SU-DHL-6 (cell line): ENCODE measurements around the gene HSPA12B.

Source experiments
- H2AFZ ChIP-seq: fragments of 200-600 bp; sonication (generic); 2 replicates; pipeline ENCODE4 v1.6.1; 2014; ENCODE audit warnings: low read depth, mild to moderate bottlenecking, moderate library complexity, mixed read lengths, antibody characterized with exemption, low read length; ENCODE audit not compliant: severe bottlenecking
- H3F3A ChIP-seq: fragments of 200-600 bp; shearing (Covaris generic); 2 replicates; pipeline ENCODE4 v1.6.0; 2016; ENCODE audit warnings: antibody characterized with exemption, mild to moderate bottlenecking; ENCODE audit not compliant: insufficient read depth
- H3K27ac ChIP-seq: fragments of 200-600 bp; sonication (generic); 2 replicates; pipeline ENCODE4 v1.5.1; 2016; ENCODE audit warnings: low read depth, mild to moderate bottlenecking, low read length, moderate library complexity, mixed read lengths
- H3K27me3 ChIP-seq: fragments of 200-600 bp; sonication (generic), shearing (Covaris generic); 2 replicates; pipeline ENCODE4 v1.6.0; 2014; ENCODE audit warnings: mild to moderate bottlenecking, low read length
- H3K36me3 ChIP-seq: fragments of 200-600 bp; sonication (generic); 2 replicates; pipeline ENCODE4 v1.6.1; 2014; ENCODE audit warnings: mild to moderate bottlenecking, low read length, mixed read lengths
- H3K4me2 ChIP-seq: fragments of 300-600, 200-600 bp; shearing (Covaris generic), sonication (generic); 2 replicates; pipeline ENCODE4 v1.6.0; 2014; ENCODE audit warnings: low read length, low read depth, mild to moderate bottlenecking; ENCODE audit not compliant: poor library complexity, severe bottlenecking
- H3K4me3 ChIP-seq: fragments of 200-600 bp; sonication (generic); 2 replicates; pipeline ENCODE4 v1.5.1; 2014; ENCODE audit warnings: antibody characterized with exemption, low read length, mild to moderate bottlenecking, mixed read lengths; ENCODE audit not compliant: insufficient read depth, poor library complexity, severe bottlenecking
- H3K79me2 ChIP-seq: fragments of 200-600 bp; sonication (generic); 2 replicates; pipeline ENCODE4 v1.6.1; 2014; ENCODE audit warnings: mild to moderate bottlenecking, low read length, moderate library complexity; ENCODE audit not compliant: insufficient read depth
- H3K9ac ChIP-seq: fragments of 200-600 bp; sonication (generic); 2 replicates; pipeline ENCODE4 v1.7.0; 2014; ENCODE audit warnings: mild to moderate bottlenecking, low read length
- H3K9me2 ChIP-seq: fragments of 200-600 bp; sonication (generic); replicated peaks from 2 replicates; pipeline ENCODE4 v1.6.1; 2014; ENCODE audit warnings: low read length; ENCODE audit not compliant: insufficient read depth
- H3K9me3 ChIP-seq: fragments of 200-600 bp; sonication (generic); 2 replicates; pipeline ENCODE4 v1.6.1; 2014; ENCODE audit warnings: low read length, mixed read lengths; ENCODE audit not compliant: insufficient read depth
- H4K20me1 ChIP-seq: fragments of 200-600 bp; sonication (generic); 2 replicates; pipeline ENCODE4 v1.6.1; 2014; ENCODE audit warnings: low read depth, mild to moderate bottlenecking, antibody characterized with exemption, low read length, moderate library complexity, mixed read lengths
- CTCF ChIP-seq: fragments of 200-600 bp; sonication (generic); IDR thresholded peaks from one replicate; pipeline ENCODE4 v1.5.1; 2017; ENCODE audit warnings: antibody characterized with exemption, mild to moderate bottlenecking, low read length, moderate library complexity; ENCODE audit not compliant: insufficient read depth, poor library complexity, severe bottlenecking
- EZH2phosphoT487 ChIP-seq: fragments of 200-600 bp; sonication (generic), shearing (Covaris generic); conservative IDR thresholded peaks from 2 replicates; pipeline ENCODE4 v1.6.1; 2018; ENCODE audit warnings: mild to moderate bottlenecking, antibody characterized with exemption, low read length, moderate library complexity, mixed read lengths

HSPA12B gene

GRCh38 chr20:3797226-3797545, 64.7 kb downstream of the HSPA12B start:
- H3K27me3 ChIP-seq, result no peaks in the 10 kb centered on the region
- TF ChIP-seq EZH2phosphoT487 (no peak), CTCF (no peak)
- H3K9me3 ChIP-seq, result no peaks in the 10 kb centered on the region
- H2AFZ ChIP-seq, result no peak overlapping the region
- peak overlapping the region; percentile 50 for H3K27ac ChIP-seq
- H3K9me2 ChIP-seq, result no peaks in the 10 kb centered on the region
- no peaks in the 10 kb centered on the region for H3K36me3 ChIP-seq
- peak overlapping the region; percentile 80 for H3K9ac ChIP-seq
- H3K4me2 ChIP-seq, result peak overlapping the region; percentile 92
- peak overlapping the region; percentile 72 for H3K4me3 ChIP-seq
- peaks cover 12% of the 10 kb centered on the region for H3K79me2 ChIP-seq
- H4K20me1 ChIP-seq, result no peaks in the 10 kb centered on the region
- H3F3A ChIP-seq, result no peaks in the 10 kb centered on the region

GRCh38 chr20:3797592-3798372, 65.3 kb downstream of the HSPA12B start:
- H3F3A ChIP-seq, result no peaks in the 10 kb centered on the region
- no peak overlapping the region for H3K27ac ChIP-seq
- H3K27me3 ChIP-seq, result no peaks in the 10 kb centered on the region
- no peaks in the 10 kb centered on the region for H4K20me1 ChIP-seq
- H3K9me2 ChIP-seq, result no peaks in the 10 kb centered on the region
- no peaks in the 10 kb centered on the region for H3K9me3 ChIP-seq
- TF ChIP-seq EZH2phosphoT487, result no peak
- TF ChIP-seq CTCF, result no peak
- H3K4me2 ChIP-seq, result peak overlapping the region; percentile 92
- no peaks in the 10 kb centered on the region for H3K36me3 ChIP-seq
- H3K79me2 ChIP-seq, result peaks cover 12% of the 10 kb centered on the region
- peak overlapping the region; percentile 72 for H3K4me3 ChIP-seq
- H3K9ac ChIP-seq, result peak overlapping the region; percentile 80; the same call in 1 of the 2 replicates
- H2AFZ ChIP-seq, result no peak overlapping the region

- Histone ChIP-seq H3K36me3 (no peaks in the 10 kb centered on the region), H2AFZ (no peak overlapping the region)
Observed at GRCh38 chr20:3798373-3798768, 65.9 kb downstream of the HSPA12B start.

More at GRCh38 chr20:3798373-3798768, 65.9 kb downstream of the HSPA12B start:
- Histone ChIP-seq H3K4me3 (no peak overlapping the region), H3K4me2 (no peak overlapping the region), H3K9me3 (no peaks in the 10 kb centered on the region), H4K20me1 (no peaks in the 10 kb centered on the region), H3K27me3 (no peaks in the 10 kb centered on the region), H3F3A (no peaks in the 10 kb centered on the region), H3K79me2 (peaks cover 12% of the 10 kb centered on the region), H3K9ac (no peak overlapping the region), H3K27ac (no peak overlapping the region), H3K9me2 (no peaks in the 10 kb centered on the region)
- TF ChIP-seq CTCF (no peak), EZH2phosphoT487 (no peak)
